ENCODE data around the gene FAM187B.
"Not testable (repeated sequence)": the region's sequence is repeated elsewhere in the genome, so short reads cannot be mapped to it uniquely, and the experiment has no call there.

Gene FAM187B

GRCh38 chr19:35247526-35248309 is 19.2 kb upstream of the FAM187B start:
- no peak for DNase-seq (ENCODE audit: low read depth, low spot score)
- in situ Hi-C loops (cut with HindIII; ENCODE audit: low sequenced_read_pairs) = no loop called here
- TF ChIP-seq CTCF (IDR thresholded peaks at IDR 0.05; ENCODE audit: low read depth, low read length) = peak; percentile 6
- no peak overlapping the region for H3K4me3 ChIP-seq (ENCODE audit: low read depth, low read length)

GRCh38 chr19:35246466-35247092 is 18.0 kb upstream of the FAM187B start:
- TF ChIP-seq CTCF (IDR thresholded peaks at IDR 0.05; ENCODE audit: low read depth, low read length) = no peak
- DNase-seq (ENCODE audit: low read depth, low spot score) = no peak
- H3K4me3 ChIP-seq (ENCODE audit: low read depth, low read length) = no peak overlapping the region
- in situ Hi-C loops (cut with HindIII; ENCODE audit: low sequenced_read_pairs) = no loop called here

- no peak overlapping the region for H3K4me3 ChIP-seq (ENCODE audit: low read depth, low read length)
- in situ Hi-C loops (cut with HindIII; ENCODE audit: low sequenced_read_pairs) = no loop called here
- no peak for TF ChIP-seq CTCF (IDR thresholded peaks at IDR 0.05; ENCODE audit: low read depth, low read length)
- no peak for DNase-seq (ENCODE audit: low read depth, low spot score)
Observed at GRCh38 chr19:35241417-35241816, 12.9 kb upstream of the FAM187B start.

- no peak for DNase-seq (ENCODE audit: low read depth, low spot score)
- TF ChIP-seq CTCF (IDR thresholded peaks at IDR 0.05; ENCODE audit: low read depth, low read length) = no peak
- in situ Hi-C loops (cut with HindIII; ENCODE audit: low sequenced_read_pairs) = no loop called here
Observed at GRCh38 chr19:35240327-35240726, 11.8 kb upstream of the FAM187B start.

GRCh38 chr19:35239597-35239996 is 11.1 kb upstream of the FAM187B start:
- DNase-seq (ENCODE audit: low read depth, low spot score); in situ Hi-C loops (cut with HindIII; ENCODE audit: low sequenced_read_pairs); H3K4me3 ChIP-seq (ENCODE audit: low read depth, low read length): not testable (repeated sequence)

More at GRCh38 chr19:35240327-35240726, 11.8 kb upstream of the FAM187B start:
- no peak overlapping the region for H3K4me3 ChIP-seq (ENCODE audit: low read depth, low read length)

- H3K4me3 ChIP-seq (ENCODE audit: low read depth, low read length) = no peak overlapping the region
- no peak for DNase-seq (ENCODE audit: low read depth, low spot score)
- no peak for TF ChIP-seq CTCF (IDR thresholded peaks at IDR 0.05; ENCODE audit: low read depth, low read length)
- in situ Hi-C loops (cut with HindIII; ENCODE audit: low sequenced_read_pairs) = no loop called here
Observed at GRCh38 chr19:35236638-35237400, 8.3 kb upstream of the FAM187B start.
